HepG2 (cell line): Measurements from ENCODE around the gene CDR2L. TPM values are rescaled to one million over a fixed set of nuclear protein-coding genes. Genes with fewer than 3 reads are reported as not detected.

Source experiments
- ARNT ChIP-seq: fragments of 450-650 bp; IDR thresholded peaks from 2 replicates; pipeline ENCODE4 v1.6.1; 2017
- HNRNPK ChIP-seq: fragments of 200-400 bp; formaldehyde crosslinking; IDR thresholded peaks from 2 replicates; pipeline ENCODE4 v1.6.1; 2018; ENCODE audit warnings: low read length, low read depth, moderate library complexity, mild to moderate bottlenecking; ENCODE audit not compliant: poor library complexity, severe bottlenecking
- JUND ChIP-seq: sonication (generic); formaldehyde crosslinking; IDR thresholded peaks from 2 replicates; pipeline ENCODE4 v1.8.0; 2022; ENCODE audit warnings: mild to moderate bottlenecking, missing genetic modification reagents
- KDM4B ChIP-seq: sonication (generic); formaldehyde crosslinking; IDR thresholded peaks from 2 replicates; pipeline ENCODE4 v1.4.0; 2020; ENCODE audit warnings: missing genetic modification reagents
- KLF12 ChIP-seq: sonication (generic); formaldehyde crosslinking; IDR thresholded peaks from 2 replicates; pipeline ENCODE4 v1.4.0; 2020; ENCODE audit warnings: missing genetic modification reagents, borderline replicate concordance
- MAF1 ChIP-seq: sonication (generic); formaldehyde crosslinking; IDR thresholded peaks from 2 replicates; pipeline ENCODE4 v1.5.0; 2020; ENCODE audit warnings: missing genetic modification reagents, borderline replicate concordance
- MATR3 ChIP-seq: sonication (generic); formaldehyde crosslinking; IDR thresholded peaks from 2 replicates; pipeline ENCODE4 v1.4.0; 2020; ENCODE audit warnings: missing genetic modification reagents
- MED8 ChIP-seq: sonication (generic); formaldehyde crosslinking; IDR thresholded peaks from 2 replicates; pipeline ENCODE4 v1.8.1; 2023; ENCODE audit warnings: mild to moderate bottlenecking, missing genetic modification reagents; ENCODE audit not compliant: insufficient replicate concordance
- MEIS1 ChIP-seq: sonication (generic); formaldehyde crosslinking; IDR thresholded peaks from 2 replicates; pipeline ENCODE4 v1.9.0; 2021; ENCODE audit warnings: mild to moderate bottlenecking, missing genetic modification reagents, moderate library complexity, borderline replicate concordance
- NFIC ChIP-seq: IDR thresholded peaks from 2 replicates; pipeline ENCODE4 v1.6.1; 2012; ENCODE audit warnings: mild to moderate bottlenecking, low read length, inconsistent platforms
- PHF20 ChIP-seq: sonication (generic); formaldehyde crosslinking; IDR thresholded peaks from 2 replicates; pipeline ENCODE4 v1.5.0; 2020; ENCODE audit warnings: mild to moderate bottlenecking, missing genetic modification reagents
- RARA ChIP-seq: IDR thresholded peaks from 2 replicates; pipeline ENCODE4 v1.6.1; 2016; ENCODE audit warnings: missing genetic modification reagents, missing compliant biosample characterization
- RELA ChIP-seq: sonication (generic); formaldehyde crosslinking; IDR thresholded peaks from 2 replicates; pipeline ENCODE4 v1.4.0; 2020; ENCODE audit warnings: missing genetic modification reagents
- SCMH1 ChIP-seq: sonication (generic); formaldehyde crosslinking; IDR thresholded peaks from 2 replicates; pipeline ENCODE4 v1.9.0; 2021; ENCODE audit warnings: missing genetic modification reagents, mild to moderate bottlenecking, borderline replicate concordance
- TBX2 ChIP-seq: sonication (generic); formaldehyde crosslinking; IDR thresholded peaks from 2 replicates; pipeline ENCODE4 v1.5.0; 2020; ENCODE audit warnings: missing genetic modification reagents, mild to moderate bottlenecking, borderline replicate concordance
- TEAD2 ChIP-seq: sonication (generic); formaldehyde crosslinking; IDR thresholded peaks from 2 replicates; pipeline ENCODE4 v1.9.0; 2021; ENCODE audit warnings: missing genetic modification reagents
- ZNF24 ChIP-seq: fragments of 450-650 bp; IDR thresholded peaks from 2 replicates; pipeline ENCODE4 v1.6.1; 2017; ENCODE audit warnings: antibody characterized with exemption, mild to moderate bottlenecking
- ZNF431 ChIP-seq: sonication (generic); formaldehyde crosslinking; IDR thresholded peaks from 2 replicates; pipeline ENCODE4 v1.9.0; 2022; ENCODE audit warnings: missing genetic modification reagents, low read depth, mild to moderate bottlenecking, borderline replicate concordance
- ZNF572 ChIP-seq: sonication (generic); formaldehyde crosslinking; IDR thresholded peaks from 2 replicates; pipeline ENCODE4 v1.5.1; 2020; ENCODE audit warnings: mild to moderate bottlenecking, missing genetic modification reagents
- ZNF768 ChIP-seq: sonication (generic); formaldehyde crosslinking; IDR thresholded peaks from 2 replicates; pipeline ENCODE4 v1.4.0; 2020; ENCODE audit warnings: missing genetic modification reagents
- ZNF773 ChIP-seq: sonication (generic); formaldehyde crosslinking; IDR thresholded peaks from 2 replicates; pipeline ENCODE4 v1.4.0; 2020; ENCODE audit warnings: missing genetic modification reagents, borderline replicate concordance
- ZNF850 ChIP-seq: sonication (generic); formaldehyde crosslinking; conservative IDR thresholded peaks from 2 replicates; pipeline ENCODE4 v1.9.0; 2021; ENCODE audit warnings: mild to moderate bottlenecking, missing genetic modification reagents
- polyA plus RNA-seq, 8 experiments: library from polyadenylated mRNA; depleted of rRNA in 3 of 8; stranded (reverse) in 7 of 8; unstranded in 1 of 8; fragments of >200 nt; fragmentation: Illumina TruSeq in 4 of 8; extraction: Trizol in 4 of 8; gene quantifications; 2 replicates each; pipeline versions ENCODE4 v1.2.1 to v1.2.3, GENCODE V29; 2011 to 2016; ENCODE audit warnings: low read depth in 4 of 8, missing spikeins in 1 of 8, mixed read lengths in 1 of 8; ENCODE audit not compliant: insufficient read depth in 1 of 8
- total RNA-seq, 5 experiments: library from RNA; depleted of rRNA; stranded (reverse); fragments of >200 nt; fragmentation: Illumina TruSeq; extraction: Trizol; gene quantifications; 2 replicates each; pipeline ENCODE4 v1.2.3, GENCODE V29; 2016; ENCODE audit warnings: low read depth in 1 of 5
- TF ChIP-seq, protein P1 (sequence below): sonication (generic); formaldehyde crosslinking; IDR thresholded peaks from 2 replicates; pipeline ENCODE4 v1.8.1; 2023; ENCODE audit warnings: missing genetic modification reagents, inconsistent platforms, borderline replicate concordance

The CDR2L gene
- total and polyA plus RNA-seq, 2 of the 13 experiments (the other 11 are each of a cell fraction or from before 2014, with no cell fraction given), result 1.9 to 2.1 TPM

DNA sequence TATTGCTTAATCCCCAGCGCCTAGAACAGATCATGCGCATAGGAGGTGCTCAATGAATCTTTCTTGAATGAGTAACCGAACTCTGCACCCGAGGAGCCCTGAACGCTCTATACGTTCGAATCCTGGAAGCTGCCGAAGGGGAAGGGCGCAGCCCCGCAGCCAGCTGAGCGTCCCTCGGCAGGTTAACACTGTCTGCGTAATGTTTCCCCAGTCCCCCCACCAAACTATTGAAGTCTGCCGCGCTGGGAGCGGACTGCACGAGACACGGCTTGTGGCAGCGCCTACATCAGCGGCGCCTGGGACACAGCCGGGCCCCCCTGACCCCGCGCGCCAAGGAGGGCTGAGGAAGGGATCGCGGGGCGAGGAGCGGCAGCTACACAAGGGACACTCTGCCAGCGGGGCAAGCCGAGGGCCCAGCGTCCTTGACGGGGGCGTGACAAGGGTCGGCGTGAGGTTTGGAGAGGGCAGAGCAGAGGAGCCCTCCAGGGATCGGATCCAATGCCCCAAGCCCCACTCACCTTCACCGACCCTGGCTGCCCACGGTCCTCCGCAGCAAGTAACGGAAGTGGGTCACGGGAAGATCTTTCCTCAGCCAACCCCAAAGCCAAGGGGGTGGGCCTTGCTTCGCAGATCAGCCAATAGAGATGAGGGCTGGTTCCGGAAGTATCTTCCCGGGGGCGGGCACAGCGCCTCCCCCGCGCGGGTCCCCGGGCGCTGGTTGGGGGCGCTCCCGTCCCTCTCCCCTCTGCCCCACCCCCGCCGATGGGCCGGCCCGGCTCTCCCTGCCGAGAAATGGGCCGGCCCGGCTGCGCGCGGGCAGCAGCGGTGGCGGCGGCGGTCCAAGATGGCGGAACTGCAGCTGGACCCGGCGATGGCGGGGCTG lies 59.2 kb downstream of the CDR2L start, which contains the start of the genes ATP5PD and KCTD2 (continued):
- TF ChIP-seq ZNF431 (peak; percentile 37; the same call in 1 of the 2 replicates), TBX2 (CRISPR knock-in tag) (peak; percentile 82; the same call in 1 of the 2 replicates), RELA (CRISPR knock-in tag) (peak; percentile 90; the same call in 1 of the 2 replicates), MEIS1 (CRISPR knock-in tag) (peak; percentile 93), ZNF768 (peak; percentile 78; the same call in 1 of the 2 replicates), ZNF572 (CRISPR knock-in tag) (peak; percentile 95), KDM4B (CRISPR knock-in tag) (peak; percentile 50; the same call in 1 of the 2 replicates), PHF20 (peak; percentile 86), TEAD2 (CRISPR knock-in tag) (no peak), MATR3 (CRISPR knock-in tag) (no peak), ZNF773 (CRISPR knock-in tag) (no peak), ARNT (no peak), ZNF24 (no peak), KLF12 (CRISPR knock-in tag) (peak; percentile 62; the same call in 1 of the 2 replicates), JUND (CRISPR knock-in tag) (peak; percentile 72; the same call in 1 of the 2 replicates), SCMH1 (CRISPR knock-in tag) (no peak), HNRNPK (peak; percentile 90), ZNF850 (CRISPR knock-in tag) (no peak; the same call in 1 of the 2 replicates), NFIC (no peak), MAF1 (CRISPR knock-in tag) (no peak; the same call in 1 of the 2 replicates), MED8 (CRISPR knock-in tag) (peak; percentile 82), RARA (CRISPR knock-in tag) (peak; percentile 39)
- TF ChIP-seq, protein P1, sequence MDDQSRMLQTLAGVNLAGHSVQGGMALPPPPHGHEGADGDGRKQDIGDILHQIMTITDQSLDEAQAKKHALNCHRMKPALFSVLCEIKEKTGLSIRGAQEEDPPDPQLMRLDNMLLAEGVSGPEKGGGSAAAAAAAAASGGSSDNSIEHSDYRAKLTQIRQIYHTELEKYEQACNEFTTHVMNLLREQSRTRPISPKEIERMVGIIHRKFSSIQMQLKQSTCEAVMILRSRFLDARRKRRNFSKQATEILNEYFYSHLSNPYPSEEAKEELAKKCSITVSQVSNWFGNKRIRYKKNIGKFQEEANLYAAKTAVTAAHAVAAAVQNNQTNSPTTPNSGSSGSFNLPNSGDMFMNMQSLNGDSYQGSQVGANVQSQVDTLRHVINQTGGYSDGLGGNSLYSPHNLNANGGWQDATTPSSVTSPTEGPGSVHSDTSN, result no peak
